Activated CD8-positive, alpha-beta memory T cell treated with anti-CD3 and anti-CD28 coated beads for 24 hours (primary cell): ENCODE data around the gene FAAH2.
"Not testable (repeated sequence)": the region's sequence is repeated elsewhere in the genome, so short reads cannot be mapped to it uniquely, and the experiment has no call there.

Experiments used
- DNase-seq: peaks from one replicate; pipeline ENCODE4 v3.0.0-alpha.2; 2020

FAAH2 gene

GRCh38 chrX:57394162-57394561 lies 107.7 kb downstream of the FAAH2 start:
- DNase-seq, result not testable (repeated sequence)

DNA sequence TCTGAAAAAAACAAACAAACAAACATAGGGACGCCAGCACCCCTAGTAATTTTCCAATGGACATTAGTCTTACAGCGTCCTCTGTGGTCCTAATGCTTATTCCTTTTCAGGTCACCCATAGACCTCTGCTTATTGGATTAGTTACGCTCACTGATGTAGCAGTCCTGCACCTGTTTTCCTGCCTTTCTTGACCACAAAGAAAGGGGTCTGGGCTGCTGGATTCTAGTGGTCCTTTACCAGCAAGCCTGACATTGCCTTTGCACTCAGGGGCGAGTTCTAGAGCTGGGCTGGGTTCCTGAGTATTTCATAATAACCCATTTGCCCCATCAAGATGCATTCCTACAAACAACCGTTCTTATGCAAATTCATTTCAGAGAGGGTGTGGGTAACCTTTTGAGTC lies 116.7 kb downstream of the FAAH2 start:
- DNase-seq, result not testable (repeated sequence)

DNA sequence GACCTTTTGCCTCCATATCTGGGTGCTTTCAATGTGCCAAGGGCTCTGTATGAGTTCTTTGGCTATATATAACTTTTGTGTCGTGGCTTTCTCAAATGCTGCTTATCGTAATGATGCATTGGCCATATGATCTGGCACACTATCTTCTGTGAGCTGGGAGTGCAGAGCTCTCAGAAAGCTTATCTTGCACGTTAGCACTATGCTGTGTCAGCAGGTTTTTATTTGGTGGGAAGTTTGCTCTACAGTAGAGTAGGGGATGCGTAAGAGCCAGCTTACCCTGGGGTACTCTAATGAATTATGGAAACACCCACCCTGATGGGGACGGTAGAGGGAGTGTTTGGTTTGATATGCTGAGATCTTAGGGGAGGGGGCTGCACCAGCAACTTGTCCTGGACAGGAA lies 119.6 kb downstream of the FAAH2 start:
- DNase-seq, result no peak

DNA sequence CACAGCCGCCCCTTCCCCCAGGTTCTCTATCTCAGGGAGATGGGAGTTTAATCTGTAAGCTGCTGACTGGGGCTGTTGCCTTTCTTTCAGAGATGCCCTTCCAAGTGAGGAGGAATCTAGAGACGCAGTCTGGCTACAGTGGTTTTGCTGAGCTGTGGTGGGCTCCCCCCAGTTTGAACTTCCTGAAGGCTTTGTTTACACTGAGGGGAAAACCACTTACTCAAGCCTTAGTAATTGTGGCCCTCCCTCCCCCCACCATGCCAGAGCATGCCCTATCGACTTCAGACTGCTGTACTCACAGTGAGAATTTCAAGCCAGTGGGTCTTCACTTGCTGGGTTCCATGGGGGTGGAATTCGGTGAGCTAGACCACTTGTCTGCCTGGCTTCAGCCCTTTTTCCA lies 131.3 kb downstream of the FAAH2 start:
- DNase-seq, result no peak

GRCh38 chrX:57422289-57422688 lies 135.8 kb downstream of the FAAH2 start:
- no peak for DNase-seq

DNA sequence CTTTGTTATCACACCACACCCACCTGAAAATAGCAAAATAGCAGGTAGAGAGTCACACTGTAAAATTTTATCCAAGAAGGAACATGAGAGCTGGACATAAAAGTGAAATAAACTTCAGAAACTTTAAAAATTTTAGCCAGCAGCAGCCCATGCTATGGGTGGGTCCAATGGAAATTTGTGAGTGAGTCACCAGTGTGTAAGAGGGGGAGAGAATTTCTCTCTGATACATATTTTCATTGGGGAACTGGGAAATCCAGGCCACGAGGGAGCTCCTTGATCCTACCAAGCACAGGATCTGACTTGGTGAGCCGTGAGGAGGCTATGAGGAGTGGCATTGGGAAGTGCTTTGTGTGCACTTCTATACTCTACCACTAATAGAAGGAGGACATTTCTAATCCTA lies 136.3 kb downstream of the FAAH2 start:
- DNase-seq, result no peak

DNA sequence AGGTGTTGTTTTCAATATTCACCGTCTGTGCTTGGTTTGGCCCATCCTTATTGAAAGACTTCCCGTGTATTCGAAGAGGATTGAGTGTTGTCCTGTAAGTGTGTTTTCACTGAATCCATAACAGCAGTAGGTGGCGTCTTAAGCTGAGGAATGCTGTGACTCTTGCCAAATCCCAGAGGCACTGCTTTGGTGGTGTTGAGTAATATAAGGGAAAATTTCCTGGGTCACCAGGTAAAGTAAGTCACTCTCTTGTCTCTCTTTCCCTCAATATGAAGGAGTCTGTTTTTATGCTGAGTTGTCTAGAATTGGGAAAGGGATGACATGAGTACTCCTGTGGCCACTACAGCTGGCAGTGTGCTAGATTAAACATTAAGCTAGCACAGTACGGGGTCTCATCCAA lies 158.6 kb downstream of the FAAH2 start:
- no peak for DNase-seq

GRCh38 chrX:57445832-57446231 lies 159.3 kb downstream of the FAAH2 start:
- DNase-seq, result no peak

GRCh38 chrX:57447856-57448255 lies 161.3 kb downstream of the FAAH2 start:
- DNase-seq, result no peak

- DNase-seq, result no peak
Observed at GRCh38 chrX:57451426-57452020, 165.0 kb downstream of the FAAH2 start.

- peak; percentile 55 for DNase-seq
Observed at GRCh38 chrX:57453901-57454300, 167.4 kb downstream of the FAAH2 start.

DNA sequence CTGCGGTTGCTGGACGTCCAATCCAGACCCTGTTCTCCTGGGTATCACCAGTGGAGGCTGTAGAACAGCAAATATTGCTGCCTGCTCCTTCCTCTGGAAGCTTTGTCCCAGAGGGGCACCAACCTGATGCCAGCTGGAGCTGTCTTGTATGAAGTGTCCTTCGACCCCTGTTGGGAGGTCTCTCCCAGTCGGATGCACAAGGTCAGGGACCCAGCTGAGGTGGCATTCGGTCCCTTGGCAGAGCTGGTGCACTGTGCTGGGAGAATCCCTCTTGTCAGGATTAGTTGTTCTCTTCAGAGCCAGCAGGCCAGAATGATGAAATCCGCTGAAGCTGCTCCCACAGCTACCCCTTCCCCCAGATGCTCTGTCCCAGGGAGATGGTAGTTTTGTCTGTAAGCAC lies 195.0 kb downstream of the FAAH2 start:
- DNase-seq, result no peak

- DNase-seq, result no peak
Observed at GRCh38 chrX:57516491-57516890, 230.0 kb downstream of the FAAH2 start.

GRCh38 chrX:57519578-57520118 lies 233.1 kb downstream of the FAAH2 start:
- DNase-seq, result no peak

DNA sequence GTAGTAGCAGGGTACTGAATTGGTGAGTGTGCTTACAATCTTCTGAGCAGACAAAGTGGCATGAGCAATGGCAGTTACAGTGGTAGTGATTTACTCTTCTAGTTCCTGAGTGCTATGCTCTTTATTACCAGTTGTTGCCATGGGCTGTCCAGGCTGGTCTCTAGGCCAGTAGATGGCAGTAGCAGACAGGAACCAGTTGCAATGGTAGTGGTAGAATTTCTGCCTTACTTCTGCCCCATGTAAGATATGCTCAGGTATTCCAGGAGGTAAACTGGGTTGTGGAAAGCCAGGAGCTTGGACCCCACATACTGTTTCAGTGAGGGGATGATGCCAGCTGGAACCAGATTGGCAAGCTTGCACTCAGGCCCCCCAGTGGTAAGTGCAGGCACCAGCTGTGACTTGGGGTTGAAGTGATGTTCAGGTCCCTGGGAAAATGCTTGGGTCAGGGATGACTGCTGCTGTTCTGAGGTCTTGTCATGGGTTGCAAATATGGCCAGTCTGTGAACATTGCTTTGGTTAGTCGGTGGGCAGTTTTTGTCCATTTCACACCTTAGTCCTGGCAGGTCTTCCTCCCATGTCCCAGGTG lies 242.3 kb downstream of the FAAH2 start:
- DNase-seq, result no peak
